ENCODE results near the gene MYMK.
"Not testable (repeated sequence)": the region's sequence is repeated elsewhere in the genome, so short reads cannot be mapped to it uniquely, and the experiment has no call there.

MYMK gene, protein sequence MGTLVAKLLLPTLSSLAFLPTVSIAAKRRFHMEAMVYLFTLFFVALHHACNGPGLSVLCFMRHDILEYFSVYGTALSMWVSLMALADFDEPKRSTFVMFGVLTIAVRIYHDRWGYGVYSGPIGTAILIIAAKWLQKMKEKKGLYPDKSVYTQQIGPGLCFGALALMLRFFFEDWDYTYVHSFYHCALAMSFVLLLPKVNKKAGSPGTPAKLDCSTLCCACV

DNA sequence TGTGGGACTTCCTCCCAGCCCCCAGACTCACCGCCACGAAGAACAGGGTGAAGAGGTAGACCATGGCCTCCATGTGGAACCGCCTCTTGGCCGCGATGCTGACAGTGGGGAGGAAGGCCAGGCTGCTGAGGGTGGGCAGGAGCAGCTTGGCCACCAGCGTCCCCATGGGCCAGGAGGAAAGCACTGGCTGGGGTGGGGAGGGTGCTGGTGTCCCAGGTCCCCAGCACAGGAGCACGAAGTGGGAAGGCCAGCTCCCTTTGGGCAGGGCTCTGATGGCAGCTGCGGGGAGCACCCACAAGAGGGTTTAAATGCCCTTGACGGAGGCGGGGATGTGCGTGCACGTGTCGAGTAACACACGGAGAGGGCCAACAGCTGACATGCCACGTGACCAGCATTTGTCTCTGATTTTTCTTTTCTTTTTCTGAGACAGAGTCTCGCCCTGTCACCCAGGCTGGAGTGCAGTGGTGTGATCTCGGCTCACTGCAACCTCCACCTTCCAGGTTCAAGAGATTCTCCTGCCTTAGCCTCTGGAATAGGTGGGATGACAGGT lies at the start of gene MYMK:
TSS of gene MYMK (minus strand) at position 281 of the 550 bp plus-strand sequence. CDS start at position 166, 115 bp downstream.
- no peak for DNase-seq (ENCODE audit: low read depth)

DNA sequence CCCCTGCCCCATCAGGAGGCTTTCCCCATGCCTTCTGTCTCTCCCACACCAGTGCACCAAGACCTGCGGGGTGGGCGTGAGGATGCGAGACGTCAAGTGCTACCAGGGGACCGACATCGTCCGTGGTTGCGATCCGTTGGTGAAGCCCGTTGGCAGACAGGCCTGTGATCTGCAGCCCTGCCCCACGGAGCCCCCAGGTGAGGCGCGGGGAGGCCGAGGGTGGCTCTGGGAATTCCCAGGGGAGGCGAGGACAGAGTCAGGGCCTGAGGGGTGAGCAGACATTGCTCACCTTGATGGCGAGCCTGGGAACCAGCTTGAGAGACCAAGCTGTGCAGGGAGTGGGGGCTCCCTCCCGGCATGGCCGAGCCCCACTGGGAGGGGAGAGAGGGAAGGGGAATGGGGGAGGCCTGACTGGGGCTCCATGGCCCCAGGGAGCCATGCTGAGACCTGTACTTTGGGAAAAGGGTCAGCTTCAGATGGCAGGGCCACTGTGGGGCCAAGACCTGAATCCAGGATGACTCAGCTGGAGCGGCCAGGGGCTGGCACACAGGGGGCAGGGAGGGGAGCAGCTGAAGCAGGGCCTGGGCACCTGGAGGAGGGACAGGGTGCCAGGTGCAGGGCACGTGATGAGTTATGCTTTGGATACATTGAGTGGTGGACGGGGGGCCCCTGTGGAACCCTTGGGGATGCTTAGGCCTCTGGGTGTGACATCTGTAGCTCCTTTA lies 49.2 kb upstream of the MYMK start:
- DNase-seq (ENCODE audit: low read depth) = no peak

DNA sequence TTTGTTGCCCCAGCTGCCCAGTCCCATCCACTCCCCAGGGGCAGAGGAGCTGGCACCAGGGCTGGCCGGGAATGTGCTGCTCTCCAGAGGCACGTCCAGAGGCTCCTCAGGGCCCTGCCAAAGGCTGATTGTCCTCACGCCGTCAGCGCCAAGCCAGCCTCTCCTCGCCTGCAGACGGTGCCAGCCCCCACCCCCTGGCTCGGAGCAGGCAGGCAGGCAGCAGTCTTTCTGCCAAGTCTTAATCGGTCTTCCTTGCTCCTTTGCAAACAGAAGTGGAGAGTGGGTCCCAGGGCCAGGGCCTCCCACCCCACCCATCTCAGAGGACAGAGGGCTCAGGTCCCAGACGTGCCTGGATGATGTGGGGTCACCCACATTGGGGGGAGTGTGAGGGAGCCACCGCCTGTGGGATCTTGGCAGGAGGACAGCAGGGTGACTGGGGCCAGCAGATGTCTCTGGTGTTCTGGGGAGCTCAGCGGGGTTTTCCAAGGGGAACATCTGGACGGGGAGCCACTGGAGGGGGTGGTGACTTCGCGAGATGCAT lies 48.1 kb upstream of the MYMK start:
- no peak for DNase-seq (ENCODE audit: low read depth)

DNA sequence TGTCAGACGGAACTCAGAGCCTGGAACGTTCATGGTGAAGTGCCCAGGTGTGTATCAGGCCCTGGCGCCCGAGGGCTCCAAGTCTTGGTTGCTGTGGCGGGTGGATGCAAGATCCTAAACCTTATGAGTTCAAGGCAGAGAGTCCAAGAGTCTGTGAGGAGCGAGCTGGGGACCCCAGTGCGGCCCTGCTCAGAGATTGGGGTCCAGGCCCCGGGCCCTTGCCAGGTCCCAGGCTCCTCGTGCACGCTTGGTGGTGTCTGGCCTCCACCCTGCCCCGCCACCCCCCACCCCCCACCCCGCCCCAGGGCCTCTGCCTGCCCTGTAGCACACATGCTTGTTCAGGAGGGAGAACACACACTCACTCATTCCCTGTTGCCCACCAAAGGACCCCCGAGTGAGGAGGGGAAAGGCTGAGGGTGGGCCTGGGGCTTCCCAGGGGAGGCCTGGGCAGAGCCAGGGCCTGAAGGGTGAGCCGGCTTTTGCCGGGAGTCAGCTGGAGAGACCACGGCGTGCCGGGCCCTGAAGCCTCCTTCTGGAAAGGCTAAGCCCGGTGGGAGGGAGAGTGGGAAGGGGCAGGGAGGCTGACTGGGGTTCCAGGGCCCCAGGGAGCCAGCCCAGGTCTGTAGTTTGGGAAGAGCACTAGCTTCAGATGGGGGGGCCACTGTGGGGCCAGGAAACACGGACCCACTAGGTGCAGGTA lies 47.3 kb upstream of the MYMK start:
- DNase-seq (ENCODE audit: low read depth) = no peak

DNA sequence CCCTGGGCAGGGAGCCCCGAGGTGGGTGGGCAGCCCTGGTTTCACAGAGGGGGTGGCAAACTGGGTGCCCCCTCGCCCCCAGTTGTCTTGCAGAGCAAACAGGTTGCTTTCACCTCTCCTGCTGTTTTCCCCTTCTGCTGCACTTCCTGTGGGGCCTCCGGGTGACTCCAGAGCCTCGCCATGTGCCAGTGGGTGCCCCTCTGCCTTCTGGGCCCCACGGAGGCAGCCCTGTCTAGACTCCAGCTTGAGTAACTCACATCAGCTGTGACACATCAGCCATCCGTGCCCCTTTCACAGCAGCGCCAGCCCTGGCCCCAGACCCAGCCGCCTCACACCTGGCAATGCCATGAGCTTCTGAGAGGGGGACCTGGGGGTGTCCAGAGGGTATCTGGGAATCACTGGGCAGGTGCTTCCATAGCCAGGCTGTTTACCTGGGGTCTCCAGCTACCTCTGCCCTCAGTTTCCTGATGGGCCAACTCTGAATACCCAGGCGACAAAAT lies 46.7 kb upstream of the MYMK start:
- no peak for DNase-seq (ENCODE audit: low read depth)

DNA sequence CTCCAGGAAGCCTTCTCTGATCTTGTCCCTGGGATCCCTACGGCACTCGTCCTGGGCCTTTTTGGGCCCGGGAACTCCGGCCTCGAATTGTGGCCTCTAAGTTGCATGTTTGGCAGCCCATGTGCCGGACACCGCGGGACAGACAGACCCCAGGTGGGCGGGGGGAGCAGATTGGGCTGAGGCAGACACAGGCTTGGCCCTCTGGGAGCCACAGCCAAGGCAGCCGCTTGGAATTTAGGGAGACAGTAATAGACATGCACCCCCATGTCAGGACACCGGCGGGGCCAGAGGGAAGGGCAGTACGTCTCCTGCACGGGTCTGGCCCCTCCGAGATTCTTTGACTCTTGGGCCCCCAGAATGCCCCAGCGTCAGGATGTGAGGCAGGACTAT lies 45.9 kb upstream of the MYMK start:
- no peak for DNase-seq (ENCODE audit: low read depth)

DNA sequence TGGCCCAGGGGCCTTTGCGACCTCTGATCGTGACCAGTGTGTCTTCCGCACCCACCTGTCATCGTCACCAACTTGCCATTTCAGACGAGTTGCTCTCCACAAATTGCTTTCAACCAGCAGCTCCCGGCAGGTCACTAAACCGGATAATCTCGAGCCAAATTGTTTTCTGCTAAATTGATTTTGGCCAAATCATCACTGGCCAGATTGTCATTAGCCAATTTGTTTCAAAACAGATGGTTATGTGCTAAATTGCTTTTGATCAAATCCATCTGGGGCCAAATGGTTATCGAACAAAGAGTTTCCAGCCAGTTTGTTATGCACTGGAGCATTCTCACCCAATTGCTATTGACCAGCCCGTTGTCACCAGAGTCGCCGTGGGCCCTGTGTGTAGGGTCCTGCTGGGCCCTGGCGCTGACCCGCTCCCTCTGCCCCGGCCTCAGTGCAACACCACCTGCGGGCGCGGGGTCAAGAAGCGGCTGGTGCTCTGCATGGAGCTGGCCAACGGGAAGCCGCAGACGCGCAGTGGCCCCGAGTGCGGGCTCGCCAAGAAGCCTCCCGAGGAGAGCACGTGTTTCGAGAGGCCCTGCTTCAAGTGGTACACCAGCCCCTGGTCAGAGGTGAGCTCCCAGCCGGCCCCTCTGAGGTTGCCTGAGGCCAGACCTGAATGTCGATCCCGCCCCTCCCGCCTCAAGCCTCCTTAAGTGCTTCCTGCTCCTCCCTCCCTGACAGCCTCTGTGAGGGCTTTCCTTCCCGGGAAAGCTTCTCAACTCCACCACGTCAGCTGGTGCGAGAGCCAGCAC lies 45.3 kb upstream of the MYMK start:
- no peak for DNase-seq (ENCODE audit: low read depth)

DNA sequence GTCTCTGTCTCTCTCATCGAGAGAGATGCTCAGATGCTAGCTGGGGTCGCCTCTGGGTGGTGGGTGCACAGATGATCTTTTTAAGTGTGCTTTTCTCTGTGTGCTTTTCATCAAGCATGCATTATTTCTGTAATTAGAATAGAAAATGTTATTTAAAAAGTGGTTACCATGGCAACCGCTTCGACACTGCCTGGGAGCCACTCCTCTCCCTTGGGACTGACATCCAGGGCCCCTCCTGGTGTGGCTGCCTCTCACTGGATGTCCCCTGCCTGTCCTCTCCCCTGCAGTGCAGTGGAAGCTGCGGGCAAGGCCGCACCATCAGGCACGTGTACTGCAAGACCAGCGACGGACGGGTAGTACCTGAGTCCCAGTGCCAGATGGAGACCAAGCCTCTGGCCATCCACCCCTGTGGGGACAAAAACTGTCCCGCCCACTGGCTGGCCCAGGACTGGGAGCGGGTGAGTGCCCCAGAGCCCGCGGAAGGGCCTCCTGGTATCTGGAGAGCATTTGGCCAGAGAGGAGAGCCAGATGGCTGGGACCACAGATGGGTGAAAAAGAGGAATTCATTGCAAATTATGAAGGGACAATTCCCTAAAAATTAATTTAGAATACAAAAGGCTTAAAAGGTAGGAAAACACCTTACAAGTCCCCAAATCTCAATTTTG lies 44.5 kb upstream of the MYMK start:
- no peak for DNase-seq (ENCODE audit: low read depth)

DNA sequence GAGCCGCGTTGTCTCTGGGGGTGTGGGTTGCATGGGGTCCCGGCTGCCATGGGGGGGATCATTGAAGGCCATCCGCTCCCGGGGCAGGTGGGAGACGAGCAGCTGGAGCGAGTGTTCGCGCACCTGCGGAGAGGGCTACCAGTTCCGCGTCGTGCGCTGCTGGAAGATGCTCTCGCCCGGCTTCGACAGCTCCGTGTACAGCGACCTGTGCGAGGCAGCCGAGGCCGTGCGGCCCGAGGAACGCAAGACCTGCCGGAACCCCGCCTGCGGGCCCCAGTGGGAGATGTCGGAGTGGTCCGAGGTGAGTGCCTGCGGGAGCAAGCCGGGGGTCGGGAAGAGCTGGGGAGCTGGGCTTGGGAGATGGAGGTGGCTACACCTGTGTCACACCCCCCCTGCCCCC lies 43.4 kb upstream of the MYMK start:
- no peak for DNase-seq (ENCODE audit: low read depth)

DNA sequence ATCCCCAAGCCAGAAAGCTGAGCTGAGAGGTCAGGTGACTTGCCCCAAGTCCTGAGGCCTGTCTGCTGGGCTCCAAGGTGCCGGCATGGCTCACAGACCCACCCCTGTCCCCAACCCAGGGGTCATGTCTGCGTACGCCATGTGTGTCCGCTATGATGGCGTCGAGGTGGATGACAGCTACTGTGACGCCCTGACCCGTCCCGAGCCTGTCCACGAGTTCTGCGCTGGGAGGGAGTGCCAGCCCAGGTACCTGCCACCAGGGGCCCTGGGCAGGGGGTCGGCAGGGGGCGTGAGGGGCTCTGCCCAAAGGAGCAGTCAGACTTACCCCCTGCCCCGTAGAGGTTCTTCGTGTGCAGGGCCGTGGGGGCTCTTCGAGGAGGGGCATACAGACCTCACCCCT lies 42.1 kb upstream of the MYMK start:
- no peak for DNase-seq (ENCODE audit: low read depth)

DNA sequence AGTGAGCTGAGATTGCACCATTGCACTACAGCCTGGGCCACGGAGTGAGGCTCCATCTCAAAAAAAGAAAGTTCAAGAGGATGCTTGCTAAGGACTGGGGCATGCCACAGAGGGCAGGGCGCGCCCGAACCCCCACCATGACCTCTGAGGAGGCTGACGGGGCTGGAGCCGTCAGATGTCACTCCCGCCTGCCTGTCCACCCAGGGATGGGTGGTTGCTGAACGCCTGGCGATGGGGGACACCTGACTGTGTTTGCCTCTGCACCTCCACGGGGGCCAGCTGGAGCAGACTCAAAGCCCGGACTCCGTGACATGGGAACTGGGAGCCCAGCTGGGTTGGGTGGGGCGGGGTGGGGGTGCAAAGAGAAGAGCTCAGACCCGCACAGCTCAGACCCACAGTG lies 41.6 kb upstream of the MYMK start:
- no peak for DNase-seq (ENCODE audit: low read depth)

DNA sequence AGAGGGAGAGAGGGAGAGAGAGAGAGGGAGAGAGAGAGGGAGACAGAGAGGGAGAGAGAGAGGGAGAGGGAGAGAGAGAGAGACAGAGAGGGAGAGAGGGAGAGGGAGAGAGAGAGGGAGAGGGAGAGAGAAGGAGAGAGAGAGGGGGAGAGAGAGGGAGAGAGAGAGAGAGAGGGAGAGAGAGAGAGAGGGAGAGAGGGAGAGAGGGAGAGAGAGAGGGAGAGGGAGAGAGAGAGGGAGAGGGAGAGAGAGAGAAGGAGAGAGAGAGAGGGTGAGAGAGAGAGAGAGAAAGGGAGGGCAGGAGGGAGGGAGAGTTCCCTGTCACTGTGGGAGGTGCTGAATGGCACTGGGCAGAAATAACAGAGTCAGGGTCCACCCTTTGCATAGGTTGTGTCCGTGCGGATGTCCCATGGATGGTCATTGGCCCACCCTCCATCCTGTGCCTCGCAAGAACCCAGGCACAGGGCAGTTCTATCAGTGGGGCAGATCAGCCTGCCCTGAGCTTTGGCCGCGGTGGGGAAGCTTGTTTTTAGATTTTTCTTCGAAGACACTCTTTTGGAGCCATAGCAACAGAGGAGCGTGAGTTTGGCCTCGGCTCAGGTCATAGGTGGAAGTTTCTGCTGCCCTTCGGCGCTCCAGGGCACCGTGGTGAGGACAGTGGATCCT lies 39.8 kb upstream of the MYMK start:
- DNase-seq (ENCODE audit: low read depth) = no peak

DNA sequence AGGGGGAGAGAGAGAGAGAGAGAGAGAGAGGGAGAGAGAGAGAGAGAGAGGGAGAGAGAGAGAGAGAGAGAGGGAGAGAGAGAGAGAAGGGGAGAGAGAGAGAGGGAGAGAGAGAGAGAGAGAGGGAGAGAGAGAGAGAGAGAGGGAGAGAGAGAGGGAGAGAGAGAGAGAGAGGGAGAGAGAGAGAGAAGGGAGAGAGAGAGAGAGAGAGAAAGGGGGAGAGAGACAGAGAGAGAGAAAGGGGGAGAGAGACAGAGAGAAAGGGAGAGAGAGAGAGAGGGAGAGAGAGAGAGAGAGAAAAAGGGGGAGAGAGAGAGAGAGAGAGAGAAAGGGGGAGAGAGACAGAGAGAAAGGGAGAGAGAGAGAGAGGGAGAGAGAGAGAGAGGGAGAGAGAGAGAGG lies 39.1 kb upstream of the MYMK start:
- not testable (repeated sequence) for DNase-seq (ENCODE audit: low read depth)

DNA sequence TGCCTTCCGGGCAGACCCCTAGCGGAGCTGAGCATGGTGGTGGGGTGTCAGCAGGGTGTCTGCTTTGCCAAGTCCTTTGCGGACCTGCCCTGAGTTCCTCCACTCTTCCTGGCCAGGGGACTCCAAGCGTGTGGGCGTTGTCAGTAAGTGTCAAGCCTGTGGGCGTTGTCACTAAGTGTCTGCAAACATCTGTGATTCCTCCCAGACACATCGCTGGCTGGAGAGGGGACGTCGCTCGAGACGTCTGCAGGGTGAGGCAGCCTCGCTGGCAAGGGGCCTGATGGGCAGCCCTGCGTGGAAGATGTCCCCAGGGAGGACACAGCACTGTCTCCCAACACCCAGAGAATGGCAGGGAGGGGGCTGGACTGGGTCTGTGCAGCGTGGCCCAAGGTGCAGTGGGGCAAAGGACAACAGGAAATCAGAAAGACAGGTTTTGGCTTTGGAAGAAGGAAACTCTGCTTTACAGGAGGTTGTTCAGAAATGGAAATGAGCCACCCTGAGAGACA lies 38.6 kb upstream of the MYMK start:
- no peak for DNase-seq (ENCODE audit: low read depth)

DNA sequence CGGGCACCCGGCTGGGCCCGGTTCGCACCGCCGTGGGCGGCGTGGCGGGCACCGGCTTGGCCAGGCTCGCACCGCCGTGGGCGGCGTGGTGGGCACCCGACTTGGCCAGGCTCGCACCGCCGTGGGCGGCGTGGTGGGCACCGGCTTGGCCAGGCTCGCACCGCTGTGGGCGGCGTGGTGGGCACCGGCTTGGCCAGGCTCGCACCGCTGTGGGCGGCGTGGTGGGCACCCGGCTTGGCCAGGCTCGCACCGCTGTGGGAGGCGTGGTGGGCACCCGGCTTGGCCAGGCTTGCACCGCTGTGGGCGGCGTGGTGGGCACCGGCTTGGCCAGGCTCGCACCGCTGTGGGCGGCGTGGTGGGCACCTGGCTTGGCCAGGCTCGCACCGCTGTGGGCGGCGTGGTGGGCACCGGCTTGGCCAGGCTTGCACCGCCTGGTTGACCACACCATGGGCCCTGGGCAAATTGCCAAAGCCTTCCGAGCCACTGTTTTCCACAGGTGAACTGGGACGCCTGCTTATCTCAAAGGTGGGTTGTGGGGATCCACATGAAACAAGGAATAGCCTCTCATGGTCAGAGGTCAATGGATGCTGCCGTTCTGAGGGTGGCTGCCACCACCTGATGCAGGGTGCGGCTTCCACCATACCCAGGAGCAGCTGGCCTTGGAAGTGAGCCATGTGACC lies 38.0 kb upstream of the MYMK start:
- no peak for DNase-seq (ENCODE audit: low read depth)

DNA sequence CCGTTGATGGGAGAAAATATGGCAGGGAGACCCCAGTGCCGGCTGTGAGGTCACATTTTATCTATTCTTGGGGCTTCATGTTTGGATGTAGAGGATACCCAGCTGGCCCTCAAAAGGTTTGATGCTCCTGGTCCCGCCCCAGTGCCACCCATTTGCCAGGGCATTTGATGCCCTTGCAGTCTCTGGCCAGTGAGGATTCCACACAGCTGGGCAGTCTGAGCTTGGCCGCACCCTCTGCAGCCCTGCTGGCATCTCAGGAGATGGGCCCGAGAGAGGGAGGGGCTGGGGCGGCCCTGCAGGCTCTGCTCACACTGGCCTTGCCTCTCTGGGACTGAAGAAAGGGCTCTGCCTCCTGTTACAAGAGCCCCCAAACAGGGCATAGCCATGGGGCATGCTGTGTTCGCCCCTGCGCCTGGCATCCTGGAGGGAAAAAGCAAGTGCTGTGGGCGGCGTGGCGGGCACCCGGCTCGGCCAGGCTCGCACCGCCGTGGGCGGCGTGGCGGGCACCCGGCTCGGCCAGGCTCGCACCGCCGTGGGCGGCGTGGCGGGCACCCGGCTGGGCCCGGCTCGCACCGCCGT lies 37.3 kb upstream of the MYMK start:
- DNase-seq (ENCODE audit: low read depth) = no peak

DNA sequence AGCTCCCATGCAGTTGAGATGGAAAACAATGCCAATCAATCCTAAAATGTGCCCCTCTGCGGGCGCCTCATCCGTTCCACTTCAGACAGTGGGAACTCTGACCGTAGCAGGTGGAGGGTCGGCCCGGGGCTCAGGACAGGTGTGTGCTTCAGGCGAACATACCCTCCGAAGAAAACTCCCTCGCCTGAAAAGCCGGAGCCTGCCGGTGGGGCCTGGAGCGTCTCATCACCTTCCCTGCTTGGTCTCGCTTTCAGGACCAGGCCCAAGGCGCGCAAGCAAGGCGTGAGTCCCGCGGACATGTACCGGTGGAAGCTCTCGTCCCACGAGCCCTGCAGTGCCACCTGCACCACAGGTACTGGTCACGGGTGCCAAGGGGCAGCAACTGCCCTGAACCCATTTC lies 36.2 kb upstream of the MYMK start:
- DNase-seq (ENCODE audit: low read depth) = no peak

DNA sequence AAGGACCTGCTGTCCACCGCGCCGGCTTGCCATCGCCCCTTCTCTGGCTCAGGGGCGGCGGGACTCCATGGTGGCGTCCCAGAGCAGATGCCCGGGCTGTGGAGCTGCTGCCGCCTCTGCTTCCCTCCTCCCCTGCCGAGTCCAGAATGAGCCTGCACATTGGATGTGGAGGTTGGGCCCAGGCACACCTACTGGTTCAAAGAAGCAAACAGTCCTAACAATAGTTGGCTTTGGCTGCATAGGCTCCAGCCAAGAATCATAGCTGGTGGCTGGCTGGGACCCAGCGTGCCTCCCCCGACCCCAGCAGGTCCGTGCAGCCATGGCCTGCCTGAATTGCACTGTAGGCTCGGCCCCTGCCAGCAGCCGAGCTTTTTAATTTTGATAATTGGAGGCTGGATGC lies 35.6 kb upstream of the MYMK start:
- DNase-seq (ENCODE audit: low read depth) = no peak
